SK-N-SH treated with all-trans-retinoic acid at 6 μM for 48 hours (cell line): ENCODE data around the gene WDR7.

Experiments
- GLIS3 ChIP-seq: fragments of 250-450 bp; sonication (Bioruptor Pico); IDR thresholded peaks from 2 replicates; pipeline ENCODE4 v1.5.0; 2020; ENCODE audit warnings: mild to moderate bottlenecking, moderate library complexity
- PATZ1 ChIP-seq: fragments of 250-450 bp; sonication (Bioruptor Pico); IDR thresholded peaks from 2 replicates; pipeline ENCODE4 v1.8.0; 2020; ENCODE audit warnings: mild to moderate bottlenecking, moderate library complexity, borderline replicate concordance
- ZFP30 ChIP-seq: fragments of 450-650 bp; formaldehyde crosslinking; IDR thresholded peaks from 2 replicates; pipeline ENCODE4 v1.5.0; 2022; ENCODE audit warnings: mild to moderate bottlenecking, moderate library complexity
- ZNF565 ChIP-seq: fragments of 450-650 bp; formaldehyde crosslinking; conservative IDR thresholded peaks from 2 replicates; pipeline ENCODE4 v1.5.0; 2020; ENCODE audit warnings: low read depth, mild to moderate bottlenecking, moderate library complexity
- ZNF70 ChIP-seq: fragments of 450-650 bp; formaldehyde crosslinking; IDR thresholded peaks from 2 replicates; pipeline ENCODE4 v1.5.0; 2020; ENCODE audit warnings: mild to moderate bottlenecking, moderate library complexity
- ZNF8 ChIP-seq: fragments of 450-650 bp; formaldehyde crosslinking; IDR thresholded peaks from 2 replicates; pipeline ENCODE4 v1.5.0; 2020; ENCODE audit warnings: mild to moderate bottlenecking, moderate library complexity

- TF ChIP-seq PATZ1 (CRISPR knock-in tag): no peak
- no peak for TF ChIP-seq ZNF8 (CRISPR knock-in tag)
- TF ChIP-seq GLIS3 (CRISPR knock-in tag): no peak
- TF ChIP-seq ZFP30 (CRISPR knock-in tag): no peak
- TF ChIP-seq ZNF70 (CRISPR knock-in tag): no peak
- TF ChIP-seq ZNF565 (CRISPR knock-in tag): no peak
These were observed 333.6 kb downstream of the WDR7 start for GRCh38 chr18:56984731-56985130.
